GM12878 (cell line): Measurements from ENCODE around the gene GIPC1. TPM values are rescaled to one million over a fixed set of nuclear protein-coding genes. Genes with fewer than 3 reads are reported as not detected.
A peak's percentile ranks its signal among the peaks of the same experiment; 100 is the strongest.
"Not testable (repeated sequence)": the region's sequence is repeated elsewhere in the genome, so short reads cannot be mapped to it uniquely, and the experiment has no call there.

Experiments used
- ATAC-seq: fragments of 200-7000 bp; cut with Tn5 transposase; 3 replicates; pipeline ENCODE4 v1.9.1; 2020; ENCODE audit warnings: mild to moderate bottlenecking, moderate library complexity
- BruUV-seq: library from RNA; stranded (reverse); fragments of 400-500 nt; replicated peaks from 2 replicates; lab custom pipeline; 2021; lab: Mats Ljungman, UMichigan
- CTCF ChIA-PET: fragments of 300-600 bp; sonication (Branson Sonifier 250); formaldehyde crosslinking; extraction: SDS; loops from one replicate; lab custom pipeline; 2021; ENCODE audit warnings: inconsistent platforms; lab: Yijun Ruan, JAX
- POLR2A ChIA-PET: fragments of 350-600 bp; formaldehyde crosslinking; extraction: SDS; loops from one replicate; lab custom pipeline; 2021; ENCODE audit warnings: inconsistent platforms; lab: Charles Lee
- RAD21 ChIA-PET: fragments of 300-600 bp; sonication (Branson Sonifier 250); formaldehyde crosslinking; loops from one replicate; lab custom pipeline; 2023; ENCODE audit warnings: antibody characterized with exemption; ENCODE audit not compliant: unreplicated experiment; lab: Charles Lee
- SMC1A ChIA-PET: fragments of 300-600 bp; sonication (Branson Sonifier 250); formaldehyde crosslinking; loops from one replicate; lab custom pipeline; 2023; ENCODE audit not compliant: unreplicated experiment, uncharacterized antibody; lab: Charles Lee
- DNase-seq: peaks from one replicate; pipeline ENCODE4 v3.0.0-alpha.2; 2011; ENCODE audit warnings: low read depth, low spot score
- FAIRE-seq: peaks from 3 replicates; lab custom pipeline; 2011; peaks lifted over from hg19 to GRCh38; lab: Jason Lieb, UNC
- H2AFZ ChIP-seq: 2 replicates; pipeline ENCODE4 v1.6.0; 2011; ENCODE audit warnings: low read depth, low read length, control low read depth; ENCODE audit not compliant: control insufficient read depth
- H3K27ac ChIP-seq: 2 replicates; pipeline ENCODE4 v1.5.1; 2011; ENCODE audit warnings: control low read depth; ENCODE audit not compliant: control insufficient read depth, insufficient read depth
- H3K27me3 ChIP-seq, 2 experiments: replicated peaks in 1 of 2; 2 replicates each; pipeline versions ENCODE4 v1.6.0 to v1.6.1; 2011; ENCODE audit warnings: low read length in 1 of 2; ENCODE audit not compliant: control insufficient read depth in 2 of 2, insufficient read depth in 2 of 2
- H3K36me3 ChIP-seq, 2 experiments: 2 replicates each; pipeline ENCODE4 v1.5.1; 2011; ENCODE audit warnings: low read length in 1 of 2; ENCODE audit not compliant: control insufficient read depth in 2 of 2, insufficient read depth in 2 of 2
- H3K4me1 ChIP-seq: 2 replicates; pipeline ENCODE4 v1.6.1; 2011; ENCODE audit warnings: mild to moderate bottlenecking, low read length, moderate library complexity, mixed read lengths; ENCODE audit not compliant: control insufficient read depth, insufficient read depth
- H3K4me2 ChIP-seq: 2 replicates; pipeline ENCODE4 v1.6.0; 2011; ENCODE audit warnings: control low read depth; ENCODE audit not compliant: control insufficient read depth, insufficient read depth
- H3K4me3 ChIP-seq: fragments of 200-600 bp; sonication (generic); 2 replicates; pipeline ENCODE4 v1.5.1; 2016
- H3K79me2 ChIP-seq: 2 replicates; pipeline ENCODE4 v1.6.0; 2011; ENCODE audit warnings: low read length; ENCODE audit not compliant: control insufficient read depth, insufficient read depth
- H3K9ac ChIP-seq: 2 replicates; pipeline ENCODE4 v1.8.0; 2011; ENCODE audit warnings: low read length, control low read depth, mixed read lengths; ENCODE audit not compliant: control insufficient read depth, insufficient read depth
- H3K9me3 ChIP-seq: replicated peaks from 3 replicates; pipeline ENCODE4 v1.5.1; 2011; ENCODE audit warnings: mild to moderate bottlenecking, low read length; ENCODE audit not compliant: control insufficient read depth, insufficient read depth
- H4K20me1 ChIP-seq: 2 replicates; pipeline ENCODE4 v1.6.0; 2011; ENCODE audit not compliant: control insufficient read depth, insufficient read depth
- CTCF ChIP-seq, 3 experiments: IDR thresholded peaks in 2 of 3; conservative IDR thresholded peaks in 1 of 3; 2 replicates each; pipeline ENCODE4 v1.5.1; 2011; ENCODE audit warnings: low read depth in 3 of 3, low read length in 3 of 3, mild to moderate bottlenecking in 3 of 3, control low read depth in 2 of 3, moderate library complexity in 2 of 3, inconsistent platforms in 1 of 3, mixed read lengths in 1 of 3; ENCODE audit not compliant: control insufficient read depth in 2 of 3, insufficient read depth in 1 of 3; ENCODE audit errors: extremely low read depth in 1 of 3
- GATAD2B ChIP-seq: fragments of 450-650 bp; conservative IDR thresholded peaks from 2 replicates; pipeline ENCODE4 v1.6.1; 2017; ENCODE audit warnings: low read depth, mild to moderate bottlenecking, moderate library complexity
- RAD21 ChIP-seq: IDR thresholded peaks from 2 replicates; pipeline ENCODE4 v1.6.1; 2011; ENCODE audit warnings: mild to moderate bottlenecking, low read depth, low read length, moderate library complexity; ENCODE audit not compliant: insufficient read depth
- SMC3 ChIP-seq: IDR thresholded peaks from 2 replicates; pipeline ENCODE4 v1.6.1; 2011; ENCODE audit warnings: low read length, improper control_type of control experiment, borderline replicate concordance
- YY1 ChIP-seq: IDR thresholded peaks from 2 replicates; pipeline ENCODE4 v1.6.1; 2011; ENCODE audit warnings: low read depth, mild to moderate bottlenecking, low read length
- WGBS: methylation state at CpG from one replicate; pipeline ENCODE4 v1.1.6; 2016; ENCODE audit warnings: low lambda C conversion rate; ENCODE audit not compliant: insufficient replicate concordance, insufficient coverage; ENCODE audit errors: missing lambda C conversion rate; 5-methylcytosine and 5-hydroxymethylcytosine counted together
- in situ Hi-C: fragments of 300-500 bp; cut with MboI; formaldehyde crosslinking; loops from 9 replicates; pipeline ENCODE4 v1.14.3; 2018; ENCODE audit warnings: mixed read lengths
- intact Hi-C: fragments of 100-400 bp; cut with micrococcal nuclease; formaldehyde crosslinking; loops from one replicate; pipeline ENCODE4 v1.14.2; 2022; ENCODE audit not compliant: unreplicated experiment
- polyA plus RNA-seq, 11 experiments: library from polyadenylated mRNA; depleted of rRNA in 4 of 11; unstranded in 6 of 11; stranded (reverse) in 5 of 11; fragments of >200 nt; fragmentation: Nextera tagmentation in 4 of 11; fragmentation: Illumina TruSeq in 1 of 11; extraction: Ambion mirVana in 4 of 11; extraction: Trizol in 1 of 11; gene quantifications; 1 replicate in 1 of 11; 2 replicates in 10 of 11; pipeline versions ENCODE4 v1.2.1 to v1.2.3, GENCODE V29; 2011 to 2016; ENCODE audit warnings: inconsistent platforms in 2 of 11, missing spikeins in 2 of 11, low read depth in 1 of 11
- total RNA-seq, 4 experiments: library from RNA; depleted of rRNA in 3 of 4; stranded (reverse); fragments of >200 nt in 3 of 4; fragmentation: Illumina TruSeq in 1 of 4; extraction: Trizol in 1 of 4; gene quantifications; 2 replicates each; pipeline versions ENCODE4 v1.2.1 to v1.2.3, GENCODE V29; 2013 to 2021

GIPC1 gene
- total and polyA plus RNA-seq, 10 of the 15 experiments (the other 5 are each of a cell fraction or from before 2014, with no cell fraction given), result 0.47 to 24.1 (median 13.6) TPM

GRCh38 chr19:14505488-14506239 is 9.7 kb upstream of the GIPC1 start:
- BruUV-seq, result no TSS peak
- no peak for DNase-seq
- no peak overlapping the region for H3K4me3 ChIP-seq
- no peaks in the 10 kb centered on the region for H3K9me3 ChIP-seq
- no peak overlapping the region for H3K4me2 ChIP-seq
- ChIA-PET CTCF (interaction anchor here (1.0 to 5.3 kb wide), 8 partner anchors 9 to 369 kb away, joined by 3 to 41 read pairs (median 4); partner anchors contain the start of genes ASF1B, DNAJB1 and GIPC1), SMC1A (interaction anchor here (0.7 kb wide), 1 partner anchor 11 kb away, joined by 4 read pairs; no protein-coding TSS in a partner anchor), POLR2A (no interaction called here), RAD21 (no interaction called here)
- H3K27me3 ChIP-seq, result no peaks in the 10 kb centered on the region
- no peaks in the 10 kb centered on the region for H4K20me1 ChIP-seq
- no peak overlapping the region for H3K27ac ChIP-seq
- ATAC-seq, result peak; percentile 97
- TF ChIP-seq YY1 (0 out of 2 replicates have a peak, but pooled peaks have one; percentile 23), SMC3 (peak; percentile 38; the same call in 1 of the 2 replicates), RAD21 (peak; percentile 39; the same call in 1 of the 2 replicates), CTCF (IDR thresholded peaks at IDR 0.05 in 2 of 3, conservative IDR thresholded peaks at IDR 0.05 in 1 of 3; ENCODE audit: control insufficient read depth in 2 of 3, extremely low read depth in 1 of 3, insufficient read depth in 1 of 3, low read depth in 3 of 3, low read length in 3 of 3) (peak; percentile 73 to 95 (median 85)), GATAD2B (no peak)
- peaks cover 4% of the 10 kb centered on the region; the same call in 1 of the 2 replicates for H3K4me1 ChIP-seq
- WGBS, result 25% methylated on average over 19 of the region's 19 CpGs
- FAIRE-seq, result peak; percentile 47
- in situ Hi-C loops, result no loop called here
- H3K79me2 ChIP-seq, result no peaks in the 10 kb centered on the region
- H2AFZ ChIP-seq, result peak overlapping the region; percentile 80
- H3K9ac ChIP-seq, result no peak overlapping the region
- H3K36me3 ChIP-seq, result no peaks in the 10 kb centered on the region
- intact Hi-C loops, result no loop called here

GRCh38 chr19:14504575-14504974 is 8.6 kb upstream of the GIPC1 start:
- FAIRE-seq, intact Hi-C loops, H3K9ac ChIP-seq, H3K9me3 ChIP-seq, H3K27ac ChIP-seq, in situ Hi-C loops, H4K20me1 ChIP-seq, H3K27me3 ChIP-seq, H2AFZ ChIP-seq, ATAC-seq, DNase-seq, H3K36me3 ChIP-seq, H3K4me3 ChIP-seq, RAD21 ChIA-PET, H3K4me1 ChIP-seq, H3K79me2 ChIP-seq, POLR2A ChIA-PET, H3K4me2 ChIP-seq, BruUV-seq: not testable (repeated sequence)
- CTCF ChIA-PET, result interaction anchor here (0.6 to 5.3 kb wide), 9 partner anchors 12 to 1572 kb away, joined by 3 to 41 read pairs (median 3); partner anchors contain the start of gene DNAJB1
- 67% methylated on average over 8 of the region's 8 CpGs for WGBS
- SMC1A ChIA-PET, result interaction anchor here (1.0 to 1.5 kb wide), 3 partner anchors 13 to 72 kb away, joined by 4 to 5 read pairs (median 4); partner anchors contain the start of gene PKN1
